ENCODE data around the gene ACCSL.

The ACCSL gene

DNA sequence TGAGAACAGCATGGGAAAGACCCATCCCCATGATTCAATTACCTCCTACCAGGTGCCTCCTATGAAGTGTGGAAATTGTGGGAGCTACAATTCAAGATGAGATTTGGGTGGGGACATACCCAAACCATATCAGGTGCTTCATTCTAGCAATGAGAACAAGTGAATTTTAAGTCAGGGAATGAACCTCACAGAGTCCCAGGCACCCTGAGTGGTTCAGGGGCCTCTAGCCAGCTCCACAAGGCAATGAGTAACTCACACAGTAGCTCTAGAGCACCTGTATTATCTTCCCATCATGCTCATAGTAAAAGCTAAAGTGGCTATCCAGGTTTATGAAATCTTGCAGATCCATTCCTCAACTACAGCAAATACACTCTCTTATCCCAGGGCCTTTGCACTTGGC lies 13.1 kb upstream of the ACCSL start:
- TF ChIP-seq, protein P1, sequence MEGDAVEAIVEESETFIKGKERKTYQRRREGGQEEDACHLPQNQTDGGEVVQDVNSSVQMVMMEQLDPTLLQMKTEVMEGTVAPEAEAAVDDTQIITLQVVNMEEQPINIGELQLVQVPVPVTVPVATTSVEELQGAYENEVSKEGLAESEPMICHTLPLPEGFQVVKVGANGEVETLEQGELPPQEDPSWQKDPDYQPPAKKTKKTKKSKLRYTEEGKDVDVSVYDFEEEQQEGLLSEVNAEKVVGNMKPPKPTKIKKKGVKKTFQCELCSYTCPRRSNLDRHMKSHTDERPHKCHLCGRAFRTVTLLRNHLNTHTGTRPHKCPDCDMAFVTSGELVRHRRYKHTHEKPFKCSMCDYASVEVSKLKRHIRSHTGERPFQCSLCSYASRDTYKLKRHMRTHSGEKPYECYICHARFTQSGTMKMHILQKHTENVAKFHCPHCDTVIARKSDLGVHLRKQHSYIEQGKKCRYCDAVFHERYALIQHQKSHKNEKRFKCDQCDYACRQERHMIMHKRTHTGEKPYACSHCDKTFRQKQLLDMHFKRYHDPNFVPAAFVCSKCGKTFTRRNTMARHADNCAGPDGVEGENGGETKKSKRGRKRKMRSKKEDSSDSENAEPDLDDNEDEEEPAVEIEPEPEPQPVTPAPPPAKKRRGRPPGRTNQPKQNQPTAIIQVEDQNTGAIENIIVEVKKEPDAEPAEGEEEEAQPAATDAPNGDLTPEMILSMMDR (conservative IDR thresholded peaks at IDR 0.05; ENCODE audit: low read depth, low read length), result no peak

GRCh38 chr11:44036811-44037657 lies 10.7 kb upstream of the ACCSL start:
- Histone ChIP-seq H3K4me2 (no peak overlapping the region), H2AFZ (ENCODE audit: low read depth) (no peak overlapping the region), H3K9ac (no peak overlapping the region)

More for the DNA sequence above, 13.1 kb upstream of the ACCSL start:
- Histone ChIP-seq H4K20me1 (ENCODE audit: insufficient read depth) (no peaks in the 10 kb centered on the region), H3K27ac (no peak overlapping the region), H2AFZ (ENCODE audit: low read depth) (no peak overlapping the region), H3K79me2 (ENCODE audit: insufficient read depth, low read depth) (no peaks in the 10 kb centered on the region), H3K4me2 (no peak overlapping the region), H3K36me3 (ENCODE audit: insufficient read depth) (no peaks in the 10 kb centered on the region), H3K4me3 (IDR thresholded peaks at IDR 0.05; ENCODE audit: insufficient read depth, low read depth, low read length) (no peak overlapping the region), H3K27me3 (ENCODE audit: insufficient read depth, low read depth) (no peaks in the 10 kb centered on the region), H3K9ac (no peak overlapping the region), H3K4me1 (ENCODE audit: low read depth, poor library complexity, severe bottlenecking) (no peaks in the 10 kb centered on the region)

DNA sequence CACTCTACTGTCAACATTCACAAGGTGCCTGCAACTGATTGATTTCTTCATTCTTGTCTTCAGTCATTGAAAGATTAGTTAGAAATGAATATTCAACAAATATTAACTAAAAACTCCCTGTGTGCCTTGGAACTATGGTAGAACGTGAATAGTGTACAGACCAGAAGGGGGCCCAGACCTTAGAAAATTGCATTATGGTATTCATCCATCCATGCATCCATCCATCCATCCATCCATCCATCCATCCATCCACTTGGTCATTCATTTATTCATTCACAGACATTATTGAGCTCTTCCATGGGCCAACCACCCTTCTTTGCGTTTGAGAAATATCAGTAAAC lies 10.2 kb upstream of the ACCSL start:
- Histone ChIP-seq H3K27ac (no peak overlapping the region), H3K27me3 (ENCODE audit: insufficient read depth, low read depth) (no peaks in the 10 kb centered on the region), H3K79me2 (ENCODE audit: insufficient read depth, low read depth) (no peaks in the 10 kb centered on the region), H3K9ac (no peak overlapping the region), H4K20me1 (ENCODE audit: insufficient read depth) (no peaks in the 10 kb centered on the region), H2AFZ (ENCODE audit: low read depth) (no peak overlapping the region), H3K4me1 (ENCODE audit: low read depth, poor library complexity, severe bottlenecking) (no peaks in the 10 kb centered on the region), H3K4me3 (IDR thresholded peaks at IDR 0.05; ENCODE audit: insufficient read depth, low read depth, low read length) (no peak overlapping the region), H3K36me3 (ENCODE audit: insufficient read depth) (no peaks in the 10 kb centered on the region), H3K4me2 (no peak overlapping the region)
- TF ChIP-seq, protein P1 (conservative IDR thresholded peaks at IDR 0.05; ENCODE audit: low read depth, low read length), result no peak; the same call in 1 of the 2 replicates

More at GRCh38 chr11:44036811-44037657, 10.7 kb upstream of the ACCSL start:
- Histone ChIP-seq H3K79me2 (ENCODE audit: insufficient read depth, low read depth) (no peaks in the 10 kb centered on the region), H4K20me1 (ENCODE audit: insufficient read depth) (no peaks in the 10 kb centered on the region), H3K27me3 (ENCODE audit: insufficient read depth, low read depth) (no peaks in the 10 kb centered on the region), H3K4me3 (IDR thresholded peaks at IDR 0.05; ENCODE audit: insufficient read depth, low read depth, low read length) (no peak overlapping the region), H3K4me1 (ENCODE audit: low read depth, poor library complexity, severe bottlenecking) (no peaks in the 10 kb centered on the region), H3K27ac (no peak overlapping the region), H3K36me3 (ENCODE audit: insufficient read depth) (no peaks in the 10 kb centered on the region)
- TF ChIP-seq, protein P1 (conservative IDR thresholded peaks at IDR 0.05; ENCODE audit: low read depth, low read length), result peak; percentile 83

- no peaks in the 10 kb centered on the region for H3K27me3 ChIP-seq (ENCODE audit: insufficient read depth, low read depth)
- no peak overlapping the region for H3K4me3 ChIP-seq (IDR thresholded peaks at IDR 0.05; ENCODE audit: insufficient read depth, low read depth, low read length)
- no peak overlapping the region for H3K27ac ChIP-seq
- H3K36me3 ChIP-seq (ENCODE audit: insufficient read depth), result no peaks in the 10 kb centered on the region
- no peak overlapping the region for H3K9ac ChIP-seq
- no peak overlapping the region for H3K4me2 ChIP-seq
- H2AFZ ChIP-seq (ENCODE audit: low read depth), result no peak overlapping the region
- H4K20me1 ChIP-seq (ENCODE audit: insufficient read depth), result no peaks in the 10 kb centered on the region
- no peaks in the 10 kb centered on the region for H3K4me1 ChIP-seq (ENCODE audit: low read depth, poor library complexity, severe bottlenecking)
- TF ChIP-seq, protein P1 (conservative IDR thresholded peaks at IDR 0.05; ENCODE audit: low read depth, low read length), result no peak
- H3K79me2 ChIP-seq (ENCODE audit: insufficient read depth, low read depth), result no peaks in the 10 kb centered on the region
These were observed 4.6 kb upstream of the ACCSL start for GRCh38 chr11:44043157-44043556.
